ENCODE data around the gene ARHGAP28. TPM values are rescaled to one million over a fixed set of nuclear protein-coding genes. Genes with fewer than 3 reads are reported as not detected.
A peak's percentile ranks its signal among the peaks of the same experiment; 100 is the strongest.

Gene ARHGAP28
- total RNA-seq, 4 donors from 2014 or later: 1.1 to 26.3 (median 2.6) TPM

DNA sequence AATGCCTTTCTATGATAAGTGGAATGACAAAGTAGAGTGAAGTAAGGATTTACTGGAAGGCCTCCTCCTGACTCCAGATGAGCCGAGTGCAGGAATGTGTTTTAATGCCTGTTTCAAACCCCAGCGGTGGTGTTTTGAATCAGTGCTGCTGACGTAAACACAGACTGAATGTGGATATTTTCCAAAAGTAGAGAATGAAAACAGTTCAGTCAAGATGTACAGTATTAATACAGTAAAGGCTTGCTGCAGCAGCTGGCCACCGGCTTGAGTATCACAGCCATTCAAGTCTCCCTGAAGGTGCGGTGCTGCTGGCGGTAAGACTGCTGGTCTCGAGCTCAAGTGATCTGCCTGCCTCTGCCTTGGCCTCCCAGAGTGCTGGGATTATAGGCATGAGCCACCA is 46.7 kb downstream of the ARHGAP28 start:
- intact Hi-C loops (cut with DNase I; ENCODE audit: low total_unique reads): no loop called here
- H3K4me1 ChIP-seq: no peaks in the 10 kb centered on the region
- no peak for DNase-seq
- peak overlapping the region; percentile 50 to 65 (median 57) for H3K27ac ChIP-seq
- H3K4me3 ChIP-seq: no peak overlapping the region
- in situ Hi-C loops (cut with MboI; ENCODE audit: low pct_ligation_motif_present in 1 of 4, low pct_unique_long_range_greater_than_20kb in 1 of 4, low sequenced_read_pairs in 3 of 4): no loop called here
- H3K36me3 ChIP-seq: no peaks in the 10 kb centered on the region
- no peaks in the 10 kb centered on the region for H3K9me3 ChIP-seq
- H3K27me3 ChIP-seq: no peaks in the 10 kb centered on the region
- TF ChIP-seq POLR2AphosphoS5 (IDR thresholded peaks at IDR 0.05) (no peak), EP300 (IDR thresholded peaks at IDR 0.05; ENCODE audit: low read depth) (no peak), POLR2A (IDR thresholded peaks at IDR 0.05) (no peak)
- TF ChIP-seq, protein P1, sequence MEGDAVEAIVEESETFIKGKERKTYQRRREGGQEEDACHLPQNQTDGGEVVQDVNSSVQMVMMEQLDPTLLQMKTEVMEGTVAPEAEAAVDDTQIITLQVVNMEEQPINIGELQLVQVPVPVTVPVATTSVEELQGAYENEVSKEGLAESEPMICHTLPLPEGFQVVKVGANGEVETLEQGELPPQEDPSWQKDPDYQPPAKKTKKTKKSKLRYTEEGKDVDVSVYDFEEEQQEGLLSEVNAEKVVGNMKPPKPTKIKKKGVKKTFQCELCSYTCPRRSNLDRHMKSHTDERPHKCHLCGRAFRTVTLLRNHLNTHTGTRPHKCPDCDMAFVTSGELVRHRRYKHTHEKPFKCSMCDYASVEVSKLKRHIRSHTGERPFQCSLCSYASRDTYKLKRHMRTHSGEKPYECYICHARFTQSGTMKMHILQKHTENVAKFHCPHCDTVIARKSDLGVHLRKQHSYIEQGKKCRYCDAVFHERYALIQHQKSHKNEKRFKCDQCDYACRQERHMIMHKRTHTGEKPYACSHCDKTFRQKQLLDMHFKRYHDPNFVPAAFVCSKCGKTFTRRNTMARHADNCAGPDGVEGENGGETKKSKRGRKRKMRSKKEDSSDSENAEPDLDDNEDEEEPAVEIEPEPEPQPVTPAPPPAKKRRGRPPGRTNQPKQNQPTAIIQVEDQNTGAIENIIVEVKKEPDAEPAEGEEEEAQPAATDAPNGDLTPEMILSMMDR (IDR thresholded peaks at IDR 0.05): no peak
- WGBS, 2 donors (ENCODE audit: low coverage in 1 of 2): 64 to 67% methylated on average over 3 to 7 of the region's 7 CpGs

GRCh38 chr18:6777509-6777908 is 48.0 kb downstream of the ARHGAP28 start:
- WGBS, 2 donors (ENCODE audit: low coverage in 1 of 2): 85 to 100% methylated on average over 2 to 3 of the region's 3 CpGs
- TF ChIP-seq EP300 (IDR thresholded peaks at IDR 0.05; ENCODE audit: low read depth) (no peak), POLR2AphosphoS5 (IDR thresholded peaks at IDR 0.05) (no peak), POLR2A (IDR thresholded peaks at IDR 0.05) (no peak)
- TF ChIP-seq, protein P1 (IDR thresholded peaks at IDR 0.05): no peak

GRCh38 chr18:6778459-6779247 is 49.1 kb downstream of the ARHGAP28 start:
- in situ Hi-C loops (cut with MboI; ENCODE audit: low pct_ligation_motif_present in 1 of 4, low pct_unique_long_range_greater_than_20kb in 1 of 4, low sequenced_read_pairs in 3 of 4): no loop called here

More at GRCh38 chr18:6777509-6777908, 48.0 kb downstream of the ARHGAP28 start:
- Histone ChIP-seq H3K9me3 (no peaks in the 10 kb centered on the region), H3K27ac (no peak overlapping the region), H3K4me3 (no peak overlapping the region), H3K4me1 (peaks cover 0 to 8% (median 3%) of the 10 kb centered on the region in 4 donors), H3K36me3 (no peaks in the 10 kb centered on the region), H3K27me3 (no peaks in the 10 kb centered on the region)
- intact Hi-C loops (cut with DNase I; ENCODE audit: low total_unique reads): no loop called here
- in situ Hi-C loops (cut with MboI; ENCODE audit: low pct_ligation_motif_present in 1 of 4, low pct_unique_long_range_greater_than_20kb in 1 of 4, low sequenced_read_pairs in 3 of 4): no loop called here
- DNase-seq: no peak

DNA sequence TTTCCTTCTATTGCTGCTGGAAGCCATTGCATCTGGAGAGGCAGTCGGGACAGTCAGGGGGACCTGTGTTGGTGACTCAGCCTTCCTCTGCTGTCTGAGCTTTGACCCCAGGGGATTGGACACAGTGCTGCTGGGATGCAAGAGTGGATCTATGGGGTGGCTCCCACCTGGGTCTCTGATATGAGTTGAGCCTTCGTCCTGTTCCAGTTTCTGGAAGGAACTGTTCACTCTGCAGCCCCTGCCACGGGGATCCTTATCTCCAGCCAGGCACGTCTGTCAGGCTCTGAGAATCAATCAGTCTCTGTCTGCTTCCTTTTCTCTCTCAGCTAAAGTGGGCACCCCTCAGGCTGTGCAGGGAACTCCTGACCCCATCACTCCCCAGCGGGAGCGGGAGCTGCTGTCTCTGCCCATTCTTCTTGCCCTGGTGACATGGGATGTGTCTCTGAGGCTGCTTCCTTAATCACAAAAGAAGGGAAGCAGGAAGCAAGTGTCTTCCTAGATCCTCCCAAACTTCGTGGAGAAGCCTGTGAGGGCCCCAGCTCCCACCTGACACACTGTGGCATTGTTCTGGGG is 51.7 kb downstream of the ARHGAP28 start:
- Histone ChIP-seq H3K36me3 (no peaks in the 10 kb centered on the region), H3K4me1 (peaks cover 0 to 10% (median 3%) of the 10 kb centered on the region in 4 donors), H3K27ac (peak overlapping the region in 2 of 4 donors; percentile 16 to 35), H3K9me3 (no peaks in the 10 kb centered on the region), H3K27me3 (no peaks in the 10 kb centered on the region), H3K4me3 (no peak overlapping the region)
- TF ChIP-seq, protein P1 (IDR thresholded peaks at IDR 0.05): no peak
- TF ChIP-seq POLR2A (IDR thresholded peaks at IDR 0.05) (no peak), POLR2AphosphoS5 (IDR thresholded peaks at IDR 0.05) (no peak), EP300 (IDR thresholded peaks at IDR 0.05; ENCODE audit: low read depth) (no peak)
- intact Hi-C loops (cut with DNase I; ENCODE audit: low total_unique reads) (no loop called here), in situ Hi-C loops (cut with MboI; ENCODE audit: low pct_ligation_motif_present in 1 of 4, low pct_unique_long_range_greater_than_20kb in 1 of 4, low sequenced_read_pairs in 3 of 4) (no loop called here)
- 20 to 36% methylated on average over 1 to 7 of the region's 7 CpGs for WGBS, 2 donors (ENCODE audit: low coverage in 1 of 2)
- no peak for DNase-seq

More at GRCh38 chr18:6778459-6779247, 49.1 kb downstream of the ARHGAP28 start:
- Histone ChIP-seq H3K27ac (no peak overlapping the region), H3K36me3 (no peaks in the 10 kb centered on the region), H3K4me3 (no peak overlapping the region), H3K27me3 (no peaks in the 10 kb centered on the region), H3K4me1 (peaks cover 0 to 8% (median 3%) of the 10 kb centered on the region in 4 donors), H3K9me3 (no peaks in the 10 kb centered on the region)
- DNase-seq: no peak
- intact Hi-C loops (cut with DNase I; ENCODE audit: low total_unique reads): no loop called here
- 81 to 87% methylated on average over 3 to 5 of the region's 5 CpGs for WGBS, 2 donors (ENCODE audit: low coverage in 1 of 2)
- TF ChIP-seq, protein P1 (IDR thresholded peaks at IDR 0.05): no peak
- TF ChIP-seq EP300 (IDR thresholded peaks at IDR 0.05; ENCODE audit: low read depth) (no peak), POLR2AphosphoS5 (IDR thresholded peaks at IDR 0.05) (no peak), POLR2A (IDR thresholded peaks at IDR 0.05) (no peak)

Data from transverse colon (tissue), 4 donors.